ENCODE measurements around the gene IP6K1. TPM values are rescaled to one million over a fixed set of nuclear protein-coding genes. Genes with fewer than 3 reads are reported as not detected.

Gene IP6K1
- total RNA-seq, 1 donor from 2014 or later, result 34.2 TPM

DNA sequence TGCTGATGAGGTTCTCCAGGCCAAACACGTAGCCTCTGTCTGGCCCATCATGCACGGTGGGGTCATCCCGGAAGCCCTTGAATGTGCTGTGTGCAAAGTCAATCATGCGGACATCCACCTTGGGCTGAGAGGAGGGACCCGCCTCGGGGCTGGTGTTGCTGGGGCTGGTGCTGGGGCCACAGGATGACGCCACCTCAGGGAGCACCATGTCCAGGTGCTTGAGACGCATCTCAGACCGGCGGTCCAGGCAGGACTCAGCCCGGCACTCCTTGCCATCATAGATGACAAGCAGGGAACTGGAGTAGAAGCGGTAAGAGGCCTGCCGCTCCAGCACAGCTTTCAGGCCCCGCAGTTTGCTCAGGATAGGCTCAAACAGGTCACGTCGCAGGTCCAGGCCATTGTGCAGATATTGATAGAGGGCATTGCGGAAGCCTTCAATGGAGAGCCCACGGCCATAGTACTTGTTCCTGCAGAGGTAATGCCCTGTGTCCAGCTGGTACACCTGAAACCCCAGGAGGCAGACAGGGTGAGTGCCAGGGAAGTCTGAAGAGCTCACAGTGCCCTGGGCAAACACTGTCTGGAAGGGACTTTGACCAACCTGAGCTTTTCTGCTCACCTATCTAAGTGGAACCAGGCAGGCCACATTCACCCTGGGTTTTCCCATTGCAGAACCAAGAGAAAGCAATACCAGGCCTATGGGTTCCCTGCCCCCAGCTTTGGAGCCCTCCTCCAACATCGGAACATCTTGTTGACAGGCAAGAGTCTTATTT lies 59.0 kb downstream of the IP6K1 start:
- intact Hi-C loops (cut with micrococcal nuclease), result no loop called here

DNA sequence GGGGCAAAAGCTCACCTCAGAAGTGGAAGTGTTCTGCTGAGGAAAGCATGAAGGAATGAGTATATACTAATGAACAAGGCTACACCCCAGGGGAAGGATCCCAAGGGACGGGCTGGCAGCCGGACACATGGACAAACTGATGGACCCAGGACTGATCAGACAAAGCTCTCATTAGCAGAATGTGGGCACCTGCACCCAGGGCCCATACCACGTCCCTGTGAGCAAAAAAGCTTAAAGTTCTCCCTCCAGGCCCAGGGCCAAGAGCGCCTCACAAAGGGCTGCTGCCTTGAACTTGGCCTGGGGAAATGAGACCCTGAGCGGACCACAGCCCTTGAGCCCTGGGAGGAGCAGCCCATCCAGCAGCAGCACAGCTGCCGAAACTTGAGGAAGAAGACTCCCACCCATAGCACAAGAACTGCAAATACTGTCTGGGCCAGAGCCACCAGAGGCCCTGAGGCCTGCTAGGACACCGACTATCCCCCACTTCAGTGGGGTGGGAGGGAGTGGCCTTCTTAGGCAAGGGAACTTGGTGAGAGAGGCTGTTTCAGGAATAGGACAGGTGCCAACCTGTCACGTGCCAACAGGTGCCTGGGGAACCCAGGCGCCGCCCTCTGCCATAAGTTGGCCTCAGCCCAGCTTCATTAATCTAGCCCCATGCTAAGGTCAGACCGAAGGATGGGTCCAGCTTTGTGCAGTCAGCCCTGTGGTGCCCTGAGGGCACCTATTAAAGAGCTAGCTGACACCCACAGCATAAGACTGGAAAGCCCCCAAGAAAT lies 60.2 kb downstream of the IP6K1 start:
- intact Hi-C loops (cut with micrococcal nuclease), result no loop called here

- intact Hi-C loops (cut with micrococcal nuclease), result loop anchor here (1.0 kb wide), 2 partner anchors 62 to 78 kb away; partner anchors contain the start of gene IP6K1
Observed at GRCh38 chr3:49724586-49724985, 61.8 kb downstream of the IP6K1 start.

- intact Hi-C loops (cut with micrococcal nuclease), result loop anchor here (1.0 kb wide), 4 partner anchors 50 to 115 kb away; partner anchors contain the start of genes APEH and IP6K1
Observed at GRCh38 chr3:49723628-49724551, 62.5 kb downstream of the IP6K1 start, which contains the start of gene GMPPB. TSS of gene GMPPB (minus strand) at chr3:49723951. CDS start at chr3:49723726, 225 bp downstream.

GRCh38 chr3:49723296-49723627 lies 63.1 kb downstream of the IP6K1 start:
- intact Hi-C loops (cut with micrococcal nuclease), result loop anchor here (1.0 kb wide), 2 partner anchors 49 to 116 kb away; partner anchors contain the start of gene APEH

DNA sequence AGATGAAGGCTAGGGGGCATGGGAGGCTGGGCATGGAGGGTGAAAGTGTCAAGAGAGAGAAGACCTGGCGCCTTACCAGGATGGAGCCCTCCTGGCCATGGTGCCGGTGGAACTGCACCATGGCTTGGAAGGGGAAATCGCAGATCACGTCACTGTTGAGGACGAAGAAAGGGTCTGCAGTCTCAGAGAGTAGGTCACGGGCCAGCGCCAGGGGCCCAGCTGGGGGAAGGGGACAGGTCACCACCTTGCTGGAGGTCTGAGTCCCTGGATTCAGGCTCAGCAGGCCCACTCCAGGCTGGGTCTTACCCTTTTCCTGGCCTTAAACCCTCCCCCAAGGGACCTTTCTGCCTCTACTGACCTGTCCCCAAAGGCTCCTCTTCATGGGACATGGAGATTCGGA lies 63.4 kb downstream of the IP6K1 start:
- intact Hi-C loops (cut with micrococcal nuclease), result loop anchor here (1.0 kb wide), 2 partner anchors 49 to 116 kb away; partner anchors contain the start of gene APEH

GRCh38 chr3:49721896-49722781 lies 64.2 kb downstream of the IP6K1 start:
- intact Hi-C loops (cut with micrococcal nuclease), result no loop called here

DNA sequence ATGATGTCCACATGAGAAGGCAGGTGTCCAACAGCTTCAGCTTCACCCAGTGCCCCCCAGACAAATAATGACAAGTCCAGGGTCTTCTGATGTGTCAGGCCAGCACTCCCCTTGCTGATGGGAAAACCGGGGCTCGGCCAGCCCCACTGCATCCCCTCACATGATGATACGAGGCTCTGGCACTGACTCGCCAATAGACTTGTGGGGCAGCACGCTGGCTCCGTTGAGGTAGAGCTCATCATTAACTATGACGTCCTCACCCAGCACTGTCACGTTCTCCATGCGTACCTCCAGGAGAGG lies 64.8 kb downstream of the IP6K1 start:
- intact Hi-C loops (cut with micrococcal nuclease), result no loop called here

DNA sequence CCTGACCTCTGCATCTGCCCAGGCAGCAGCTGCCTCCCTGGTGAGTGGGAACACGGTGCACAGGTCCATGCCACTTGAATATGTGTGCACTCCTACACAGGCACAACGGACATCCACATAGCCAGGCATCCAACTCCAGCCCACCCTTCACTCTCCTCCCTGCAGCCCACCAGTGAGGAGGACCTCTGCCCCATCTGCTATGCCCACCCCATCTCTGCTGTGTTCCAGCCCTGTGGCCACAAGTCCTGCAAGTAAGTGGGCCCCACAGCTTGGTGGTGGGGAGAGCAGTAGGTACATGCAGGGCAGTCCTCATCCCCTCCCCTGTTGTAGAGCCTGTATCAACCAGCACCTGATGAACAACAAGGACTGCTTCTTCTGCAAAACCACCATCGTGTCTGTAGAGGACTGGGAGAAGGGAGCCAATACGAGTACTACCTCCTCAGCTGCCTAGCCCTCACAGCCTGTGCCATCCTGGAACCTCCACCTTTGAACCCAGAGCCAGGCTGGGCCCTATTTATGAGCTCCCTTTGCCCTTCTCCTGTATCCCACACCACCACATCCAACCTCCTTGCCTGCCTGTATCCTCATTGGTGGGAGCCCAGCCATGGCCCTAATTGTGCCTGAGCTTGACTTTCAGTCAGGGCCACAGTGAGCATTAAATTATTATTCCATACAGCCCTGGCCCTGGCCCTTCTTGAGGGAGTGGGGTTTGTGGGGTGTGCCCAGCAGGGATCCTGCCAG lies 65.3 kb downstream of the IP6K1 start:
- intact Hi-C loops (cut with micrococcal nuclease), result no loop called here

- intact Hi-C loops (cut with micrococcal nuclease), result loop anchor here (1.0 kb wide), 1 partner anchor 45 kb away; the partner anchor contains the start of gene APEH
Observed at GRCh38 chr3:49719214-49719884, 67.0 kb downstream of the IP6K1 start, which contains the start of gene AMIGO3. TSS of gene AMIGO3 (minus strand) at chr3:49719684. CDS start at chr3:49719465, 219 bp downstream.

- intact Hi-C loops (cut with micrococcal nuclease), result loop anchor here (1.0 kb wide), 1 partner anchor 45 kb away; the partner anchor contains the start of gene APEH
Observed at GRCh38 chr3:49718858-49719213, 67.5 kb downstream of the IP6K1 start.

- intact Hi-C loops (cut with micrococcal nuclease), result no loop called here
Observed at GRCh38 chr3:49717959-49718857, 68.1 kb downstream of the IP6K1 start.

GRCh38 chr3:49717211-49717958 lies 69.0 kb downstream of the IP6K1 start:
- intact Hi-C loops (cut with micrococcal nuclease), result no loop called here

GRCh38 chr3:49716691-49717210 lies 69.6 kb downstream of the IP6K1 start:
- intact Hi-C loops (cut with micrococcal nuclease), result no loop called here

DNA sequence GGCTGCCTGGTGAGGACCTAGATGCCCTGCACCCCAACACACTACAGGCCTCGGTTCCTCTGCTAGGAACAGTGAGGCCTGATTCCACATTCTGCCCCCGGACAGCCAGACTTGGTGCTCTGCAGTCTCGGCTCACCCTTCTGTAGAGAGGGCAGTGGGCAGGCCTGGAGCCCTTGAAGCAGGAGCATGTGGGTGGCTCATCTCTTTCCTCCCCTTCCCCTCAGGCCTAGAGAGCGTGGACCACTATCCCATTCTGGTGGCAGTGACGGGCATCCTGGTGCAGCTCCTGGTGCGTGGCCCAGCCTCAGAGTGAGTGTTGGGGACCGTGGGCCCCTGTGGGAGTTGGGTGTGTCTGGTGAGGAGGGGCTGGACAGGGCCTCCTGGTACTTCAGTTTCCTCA lies 70.2 kb downstream of the IP6K1 start:
- intact Hi-C loops (cut with micrococcal nuclease), result no loop called here

- intact Hi-C loops (cut with micrococcal nuclease), result no loop called here
Observed at GRCh38 chr3:49715611-49716121, 70.7 kb downstream of the IP6K1 start.
